ENCODE measurements around the gene CHKA. TPM values are rescaled to one million over a fixed set of nuclear protein-coding genes. Genes with fewer than 3 reads are reported as not detected.

CHKA gene
- total RNA-seq, 1 experiment from 2014 or later = 63.0 TPM

GRCh38 chr11:68153742-68154141 lies 32.6 kb upstream of the CHKA start:
- no peaks in the 10 kb centered on the region for H3K79me1 ChIP-seq (ENCODE audit: insufficient read depth, low read depth, low read length, poor library complexity, severe bottlenecking)
- H3K23ac ChIP-seq (ENCODE audit: insufficient read length, low read depth, low read length) = no peak overlapping the region
- no peak overlapping the region for H2BK15ac ChIP-seq (ENCODE audit: low read depth, low read length)
- Mint-ChIP-seq H3K36me3 (ENCODE audit: insufficient read depth in 1 of 3, low read depth in 3 of 3) (peaks cover 4 to 12% (median 10%) of the 10 kb centered on the region in 3 experiments; a peak in 6 of 7 replicates), H3K27ac (no peak overlapping the region), H3K9me3 (no peaks in the 10 kb centered on the region), H3K27me3 (ENCODE audit: low read depth) (no peaks in the 10 kb centered on the region), H3K4me3 (no peak overlapping the region), H3K4me1 (no peaks in the 10 kb centered on the region)
- H3K27me3 ChIP-seq (ENCODE audit: insufficient read depth, low read length) = no peaks in the 10 kb centered on the region
- no peaks in the 10 kb centered on the region for H3K79me2 ChIP-seq (ENCODE audit: insufficient read depth, low read length)
- H3K4me2 ChIP-seq (ENCODE audit: insufficient read depth, insufficient read length, low read length) = no peak overlapping the region
- no peak overlapping the region for H3K9ac ChIP-seq (ENCODE audit: extremely low read depth, insufficient read length, low read length)
- no peak overlapping the region for H4K5ac ChIP-seq (ENCODE audit: insufficient read length, low read depth, low read length)
- no peak overlapping the region for H2AK5ac ChIP-seq (ENCODE audit: insufficient read length, low read length)
- no peak overlapping the region for H3K56ac ChIP-seq (ENCODE audit: insufficient read length, low read depth, low read length)
- no peaks in the 10 kb centered on the region for H3K23me2 ChIP-seq (ENCODE audit: insufficient read length, low read depth, low read length, poor library complexity, severe bottlenecking)
- no CpG with 5 or more reads among the region's 8 CpGs for WGBS (ENCODE audit: extremely low coverage, insufficient read length, low lambda C conversion rate)
- TF ChIP-seq CTCF (conservative IDR thresholded peaks at IDR 0.05) = no peak
- no peak overlapping the region for H2BK5ac ChIP-seq (ENCODE audit: insufficient read length, low read length)
- DNase-seq = no peak
- H3K9me3 ChIP-seq (ENCODE audit: control insufficient read depth, low read depth, low read length) = no peaks in the 10 kb centered on the region
- H2AFZ ChIP-seq (ENCODE audit: low read length) = no peak overlapping the region
- H3K4ac ChIP-seq (ENCODE audit: low read depth, low read length) = no peak overlapping the region
- no peak overlapping the region for H3K27ac ChIP-seq (ENCODE audit: insufficient read length, low read depth, low read length)
- no peak overlapping the region for H3K14ac ChIP-seq (ENCODE audit: insufficient read depth, low read length)
- H3T11ph ChIP-seq (ENCODE audit: low read length) = no peak overlapping the region
- no peak overlapping the region for H2BK120ac ChIP-seq (ENCODE audit: low read depth, low read length, poor library complexity, severe bottlenecking)
- no peak overlapping the region for H3K18ac ChIP-seq (ENCODE audit: insufficient read length, low read depth, low read length)
- H4K8ac ChIP-seq (replicated peaks; ENCODE audit: insufficient read length, low read depth, low read length) = no peak overlapping the region
- no peak overlapping the region for H4K91ac ChIP-seq (ENCODE audit: insufficient read length, low read depth, low read length)
- no peaks in the 10 kb centered on the region for H3K4me1 ChIP-seq (ENCODE audit: insufficient read depth, low read length)
- H4K20me1 ChIP-seq (ENCODE audit: control insufficient read depth, insufficient read depth, insufficient read length) = no peaks in the 10 kb centered on the region
- H2BK20ac ChIP-seq (ENCODE audit: low read depth, low read length, poor library complexity, severe bottlenecking) = no peak overlapping the region
- no peak overlapping the region for H2BK12ac ChIP-seq (ENCODE audit: insufficient read length, low read depth, low read length)

Data from H9 (cell line).